ENCODE results near the gene ARHGAP25. TPM values are rescaled to one million over a fixed set of nuclear protein-coding genes. Genes with fewer than 3 reads are reported as not detected.

The ARHGAP25 gene
- total and polyA plus RNA-seq, 2 of the 4 experiments (the other 2 are of a cell fraction), result 0.29 to 0.36 TPM

DNA sequence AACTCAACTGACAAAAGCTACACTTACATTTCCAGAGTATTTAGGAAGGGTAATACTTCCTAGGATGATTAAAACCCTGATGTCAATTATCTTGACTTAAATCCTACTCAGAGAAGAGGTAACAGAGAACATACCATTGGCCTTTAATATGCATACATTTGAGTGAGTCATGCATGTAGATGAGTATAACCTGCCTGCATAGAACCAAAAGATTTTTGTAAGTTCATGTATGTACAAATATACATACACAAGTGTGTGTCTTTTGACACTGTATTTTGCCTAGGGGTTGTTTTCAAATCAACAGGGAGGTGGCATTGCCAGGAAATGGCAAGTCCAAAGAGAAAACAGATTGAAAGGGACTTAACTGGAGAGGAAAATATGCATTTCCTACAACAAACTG is 130.5 kb downstream of the ARHGAP25 start:
- no peaks in the 10 kb centered on the region for H4K20me1 ChIP-seq (ENCODE audit: insufficient read depth, low read length)
- H3K27ac ChIP-seq (ENCODE audit: insufficient read depth, low read length), result no peak overlapping the region
- no peak overlapping the region for H2AK9ac ChIP-seq (replicated peaks; ENCODE audit: low read depth, low read length, poor library complexity)
- H3K4me3 ChIP-seq (ENCODE audit: insufficient read depth, low read depth, low read length), result no peak overlapping the region
- H2AK5ac ChIP-seq (ENCODE audit: low read depth, low read length), result no peak overlapping the region
- H3K4me2 ChIP-seq (ENCODE audit: low read depth, low read length), result no peak overlapping the region
- no peaks in the 10 kb centered on the region for H3K27me3 ChIP-seq (ENCODE audit: control insufficient read depth, insufficient read depth, low read length)
- in situ Hi-C loops (cut with MboI; ENCODE audit: low sequenced_read_pairs), result no loop called here
- TF ChIP-seq BHLHE40 (IDR thresholded peaks at IDR 0.05; ENCODE audit: low read depth, low read length), result no peak
- TF ChIP-seq, protein P1, sequence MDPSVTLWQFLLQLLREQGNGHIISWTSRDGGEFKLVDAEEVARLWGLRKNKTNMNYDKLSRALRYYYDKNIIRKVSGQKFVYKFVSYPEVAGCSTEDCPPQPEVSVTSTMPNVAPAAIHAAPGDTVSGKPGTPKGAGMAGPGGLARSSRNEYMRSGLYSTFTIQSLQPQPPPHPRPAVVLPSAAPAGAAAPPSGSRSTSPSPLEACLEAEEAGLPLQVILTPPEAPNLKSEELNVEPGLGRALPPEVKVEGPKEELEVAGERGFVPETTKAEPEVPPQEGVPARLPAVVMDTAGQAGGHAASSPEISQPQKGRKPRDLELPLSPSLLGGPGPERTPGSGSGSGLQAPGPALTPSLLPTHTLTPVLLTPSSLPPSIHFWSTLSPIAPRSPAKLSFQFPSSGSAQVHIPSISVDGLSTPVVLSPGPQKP (IDR thresholded peaks at IDR 0.05; ENCODE audit: borderline replicate concordance, low read depth, low read length), result no peak
- no peak for TF ChIP-seq FOS (IDR thresholded peaks at IDR 0.05; ENCODE audit: low read depth, low read length)
- TF ChIP-seq CEBPB (IDR thresholded peaks at IDR 0.05; ENCODE audit: low read depth, low read length), result no peak
- no peak for TF ChIP-seq SMC3 (IDR thresholded peaks at IDR 0.05; ENCODE audit: low read depth, low read length)
- no peak for TF ChIP-seq RCOR1 (IDR thresholded peaks at IDR 0.05; ENCODE audit: insufficient replicate concordance, low read length)
- H3K9me1 ChIP-seq (ENCODE audit: insufficient read depth, low read length), result 0 out of 2 replicates have a peak, but pooled peaks cover 2% of the 10 kb centered on the region
- H3K23ac ChIP-seq (ENCODE audit: low read depth, low read length), result no peak overlapping the region
- no peaks in the 10 kb centered on the region for H3K9me3 ChIP-seq (ENCODE audit: control insufficient read depth, insufficient read depth, low read length)
- no peaks in the 10 kb centered on the region for H3K36me3 ChIP-seq (ENCODE audit: control insufficient read depth, insufficient read depth, low read length)
- DNase-seq (no peak), ATAC-seq (ENCODE audit: low read depth) (no peak)
- H3K18ac ChIP-seq (ENCODE audit: low read depth, low read length), result no peak overlapping the region
- intact Hi-C loops (cut with micrococcal nuclease), result no loop called here
- H3K4ac ChIP-seq (ENCODE audit: low read depth, low read length), result no peak overlapping the region
- H2BK5ac ChIP-seq (ENCODE audit: low read depth, low read length, poor library complexity, severe bottlenecking), result no peak overlapping the region
- ChIA-PET POLR2A (ENCODE audit: unreplicated experiment) (no interaction called here), CTCF (no interaction called here)
- no peak overlapping the region for H4K8ac ChIP-seq (ENCODE audit: low read depth in 2 of 2, low read length in 2 of 2)
- H2BK20ac ChIP-seq (ENCODE audit: low read depth, low read length), result no peak overlapping the region
- dilution Hi-C loops (cut with HindIII; ENCODE audit: low sequenced_read_pairs, unreplicated experiment), result no loop called here
- BruUV-seq (replicated peaks), result no TSS peak
- no peak overlapping the region for H2AFZ ChIP-seq (replicated peaks; ENCODE audit: low read length, poor library complexity)
- H3K56ac ChIP-seq (ENCODE audit: extremely low read depth, insufficient read depth, low read length), result no peak overlapping the region
- no peak overlapping the region for H4K5ac ChIP-seq (ENCODE audit: low read depth, low read length)
- no peaks in the 10 kb centered on the region for H3K79me1 ChIP-seq (ENCODE audit: low read depth in 1 of 2, low read length in 2 of 2)
- H2BK120ac ChIP-seq (ENCODE audit: low read depth, low read length), result no peak overlapping the region
- H3K4me1 ChIP-seq (ENCODE audit: control insufficient read depth, insufficient read depth, low read length), result no peaks in the 10 kb centered on the region
- H3K9ac ChIP-seq (ENCODE audit: low read depth, low read length), result no peak overlapping the region
- no peak overlapping the region for H4K91ac ChIP-seq (ENCODE audit: insufficient read depth, low read depth, low read length)
- no peak overlapping the region for H3K14ac ChIP-seq (replicated peaks; ENCODE audit: low read depth, low read length)
- H2BK15ac ChIP-seq (ENCODE audit: low read depth, low read length), result no peak overlapping the region
